ENCODE measurements around the gene GRID2. TPM values are rescaled to one million over a fixed set of nuclear protein-coding genes. Genes with fewer than 3 reads are reported as not detected.
"Not testable (repeated sequence)": the region's sequence is repeated elsewhere in the genome, so short reads cannot be mapped to it uniquely, and the experiment has no call there.

The GRID2 gene
- total and polyA plus RNA-seq, 12 donors = 0.01 to 0.07 (median 0.07) TPM; not detected in 9

DNA sequence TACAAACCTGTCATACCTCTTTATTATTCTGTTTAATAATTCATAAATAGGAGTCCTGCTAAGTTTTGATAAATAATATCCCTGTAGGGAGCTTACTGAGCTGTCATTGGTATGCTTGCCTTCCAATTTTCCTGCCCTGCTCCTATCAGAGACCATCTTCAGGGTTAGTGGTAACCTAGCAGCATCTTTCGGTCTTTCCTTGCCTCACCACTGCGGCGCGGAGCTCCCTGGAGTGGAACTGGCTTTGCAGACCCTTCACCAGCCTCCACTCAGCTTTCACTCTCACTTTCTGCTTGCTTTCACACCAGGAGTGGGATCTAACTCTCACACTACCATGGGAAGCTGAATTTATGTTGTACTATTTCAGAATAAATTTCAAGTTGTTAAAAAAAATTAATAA is 1043.1 kb downstream of the GRID2 start:
- H3K9me3 ChIP-seq = no peaks in the 10 kb centered on the region
- H3K36me3 ChIP-seq = no peaks in the 10 kb centered on the region
- no peak for TF ChIP-seq CTCF (IDR thresholded peaks at IDR 0.05)
- H3K4me3 ChIP-seq = no peak overlapping the region
- H3K27ac ChIP-seq = no peak overlapping the region
- H3K27me3 ChIP-seq = no peaks in the 10 kb centered on the region
- DNase-seq (no peak), ATAC-seq (no peak)
- intact Hi-C loops (cut with DNase I) = no loop called here
- 71 to 85% methylated on average over 4 of the region's 4 CpGs for WGBS, 2 donors
- H3K4me1 ChIP-seq = no peaks in the 10 kb centered on the region

GRCh38 chr4:93348896-93349295 is 1045.1 kb downstream of the GRID2 start:
- 89 to 91% methylated on average over 3 of the region's 3 CpGs for WGBS, 2 donors
- Histone ChIP-seq H3K27ac (no peak overlapping the region), H3K9me3 (no peaks in the 10 kb centered on the region), H3K27me3 (no peaks in the 10 kb centered on the region), H3K36me3 (no peaks in the 10 kb centered on the region), H3K4me1 (no peaks in the 10 kb centered on the region), H3K4me3 (no peak overlapping the region)
- no peak for DNase-seq
- TF ChIP-seq CTCF (IDR thresholded peaks at IDR 0.05) = no peak
- no peak for ATAC-seq
- intact Hi-C loops (cut with DNase I) = no loop called here

GRCh38 chr4:93351846-93352245 is 1048.1 kb downstream of the GRID2 start:
- DNase-seq = no peak
- Histone ChIP-seq H3K27ac (no peak overlapping the region), H3K27me3 (no peaks in the 10 kb centered on the region), H3K4me1 (no peaks in the 10 kb centered on the region), H3K36me3 (no peaks in the 10 kb centered on the region), H3K4me3 (no peak overlapping the region), H3K9me3 (no peaks in the 10 kb centered on the region)
- TF ChIP-seq CTCF (IDR thresholded peaks at IDR 0.05) = no peak
- WGBS, 2 donors = 26 to 31% methylated on average over 1 of the region's 1 CpG
- no peak for ATAC-seq
- intact Hi-C loops (cut with DNase I) = no loop called here

- TF ChIP-seq CTCF (IDR thresholded peaks at IDR 0.05) = no peak
- intact Hi-C loops (cut with DNase I) = no loop called here
- WGBS, 2 donors = 50 to 71% methylated on average over 4 of the region's 4 CpGs
- no peak overlapping the region for H3K27ac ChIP-seq
- no peak overlapping the region for H3K4me3 ChIP-seq
- H3K27me3 ChIP-seq = no peaks in the 10 kb centered on the region
- H3K4me1 ChIP-seq = no peaks in the 10 kb centered on the region
- DNase-seq (no peak), ATAC-seq (no peak)
- H3K9me3 ChIP-seq = no peaks in the 10 kb centered on the region
- H3K36me3 ChIP-seq = no peaks in the 10 kb centered on the region
Observed at GRCh38 chr4:93355411-93355810, 1051.6 kb downstream of the GRID2 start.

DNA sequence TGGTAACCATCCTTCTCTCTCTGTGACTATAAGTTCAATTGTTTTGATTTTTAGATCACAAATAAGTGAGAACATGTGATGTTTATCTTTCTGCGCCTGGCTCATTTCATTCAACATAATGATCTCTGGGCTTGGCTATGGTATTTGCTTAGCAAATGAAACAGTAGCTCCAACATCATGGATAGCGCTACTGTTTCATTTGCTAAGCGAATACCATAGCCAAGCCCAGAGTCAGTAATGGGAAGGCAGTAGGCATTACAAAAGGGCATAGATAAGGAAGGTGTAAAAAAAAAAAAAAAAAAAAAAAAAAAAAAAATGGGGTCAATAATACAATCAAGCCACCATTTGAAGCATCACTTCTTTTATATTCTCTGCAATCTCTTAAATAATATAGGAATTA is 1055.8 kb downstream of the GRID2 start:
- TF ChIP-seq CTCF (IDR thresholded peaks at IDR 0.05) = no peak
- H3K4me1 ChIP-seq = no peaks in the 10 kb centered on the region

DNA sequence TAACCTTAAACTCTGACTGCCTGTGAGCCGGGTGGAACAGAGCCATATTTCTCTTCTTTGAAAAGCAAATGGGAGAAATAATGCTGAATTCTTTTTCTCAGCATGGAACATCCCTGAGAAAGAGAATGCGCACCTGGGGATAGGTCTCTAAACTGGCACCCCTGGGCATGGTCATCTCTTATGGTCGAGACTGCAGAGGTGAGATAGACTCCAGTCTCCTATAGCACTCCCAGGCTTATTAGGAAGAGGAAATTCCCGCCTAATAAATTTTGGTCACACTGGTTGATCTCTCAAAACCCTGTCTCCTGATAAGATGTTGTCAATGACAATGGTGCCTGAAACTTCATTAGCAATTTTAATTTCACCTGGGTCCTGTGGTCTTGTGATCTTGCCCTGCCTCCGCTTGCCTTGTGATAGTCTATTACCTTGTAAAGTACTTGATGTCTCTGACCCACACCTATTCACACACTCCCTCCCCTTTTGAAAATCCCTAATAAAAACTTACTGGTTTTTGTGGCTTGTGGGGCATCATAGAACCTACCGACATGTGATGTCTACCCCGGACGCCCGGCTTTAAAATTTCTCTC is 1062.5 kb downstream of the GRID2 start:
- H3K4me3 ChIP-seq; ATAC-seq; intact Hi-C loops (cut with DNase I); H3K27ac ChIP-seq; H3K27me3 ChIP-seq; H3K36me3 ChIP-seq; H3K4me1 ChIP-seq; DNase-seq: not testable (repeated sequence)
- H3K9me3 ChIP-seq = peaks cover 0 to 23% (median 2%) of the 10 kb centered on the region in 11 donors
- 79 to 88% methylated on average over 9 of the region's 9 CpGs for WGBS, 2 donors

More for the DNA sequence above, 1055.8 kb downstream of the GRID2 start:
- no peak for ATAC-seq
- Histone ChIP-seq H3K27ac (no peak overlapping the region), H3K9me3 (peaks cover 0 to 13% (median 2%) of the 10 kb centered on the region in 11 donors), H3K4me3 (no peak overlapping the region), H3K36me3 (no peaks in the 10 kb centered on the region), H3K27me3 (no peaks in the 10 kb centered on the region)
- intact Hi-C loops (cut with DNase I) = no loop called here
- WGBS, 2 donors = 79 to 95% methylated on average over 3 of the region's 3 CpGs
- DNase-seq = no peak

All from heart right ventricle (tissue), 16 donors.